ENCODE results near the gene LPP. TPM values are rescaled to one million over a fixed set of nuclear protein-coding genes. Genes with fewer than 3 reads are reported as not detected.

LPP gene
- polyA plus RNA-seq, 1 experiment = 60.0 TPM

GRCh38 chr3:188236271-188236670 lies 82.3 kb downstream of the LPP start:
- Histone ChIP-seq H3K27me3 (ENCODE audit: control insufficient read depth, insufficient read depth, low read length) (no peaks in the 10 kb centered on the region), H3K4me3 (ENCODE audit: low read depth, low read length) (no peak overlapping the region), H3K36me3 (ENCODE audit: control insufficient read depth, insufficient read depth, low read length) (no peaks in the 10 kb centered on the region)
- DNase-seq (ENCODE audit: low read depth) = no peak
- TF ChIP-seq CTCF (IDR thresholded peaks at IDR 0.05; ENCODE audit: insufficient read depth, low read depth, low read length) = no peak
- CTCF ChIA-PET = no interaction called here
- POLR2A ChIA-PET = no interaction called here

DNA sequence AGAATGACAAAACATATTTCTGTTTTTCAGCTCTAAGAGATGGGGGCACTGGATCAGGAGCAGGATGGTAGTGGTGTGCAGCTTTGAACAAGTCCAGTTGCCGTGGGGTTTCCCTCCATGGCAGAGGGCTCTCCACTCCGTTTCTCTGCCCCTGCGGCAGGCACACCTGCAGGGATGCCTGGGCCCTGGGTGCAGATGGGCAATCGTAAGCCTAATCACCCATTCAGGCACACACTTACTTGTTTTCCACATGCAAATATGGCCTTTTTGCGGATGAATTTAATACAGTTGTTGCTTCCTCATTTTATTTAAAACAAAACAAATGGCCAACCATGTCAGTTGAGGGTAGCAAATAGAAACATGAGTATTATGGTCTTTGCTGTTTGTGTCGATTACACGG lies 85.1 kb downstream of the LPP start:
- H3K36me3 ChIP-seq (ENCODE audit: control insufficient read depth, insufficient read depth, low read length) = no peaks in the 10 kb centered on the region
- TF ChIP-seq CTCF (IDR thresholded peaks at IDR 0.05; ENCODE audit: insufficient read depth, low read depth, low read length) = no peak
- POLR2A ChIA-PET = no interaction called here
- DNase-seq (ENCODE audit: low read depth) = no peak
- no peaks in the 10 kb centered on the region for H3K27me3 ChIP-seq (ENCODE audit: control insufficient read depth, insufficient read depth, low read length)
- H3K4me3 ChIP-seq (ENCODE audit: low read depth, low read length) = no peak overlapping the region
- CTCF ChIA-PET = no interaction called here

GRCh38 chr3:188239577-188239976 lies 85.6 kb downstream of the LPP start:
- no peaks in the 10 kb centered on the region for H3K27me3 ChIP-seq (ENCODE audit: control insufficient read depth, insufficient read depth, low read length)
- POLR2A ChIA-PET = no interaction called here

DNA sequence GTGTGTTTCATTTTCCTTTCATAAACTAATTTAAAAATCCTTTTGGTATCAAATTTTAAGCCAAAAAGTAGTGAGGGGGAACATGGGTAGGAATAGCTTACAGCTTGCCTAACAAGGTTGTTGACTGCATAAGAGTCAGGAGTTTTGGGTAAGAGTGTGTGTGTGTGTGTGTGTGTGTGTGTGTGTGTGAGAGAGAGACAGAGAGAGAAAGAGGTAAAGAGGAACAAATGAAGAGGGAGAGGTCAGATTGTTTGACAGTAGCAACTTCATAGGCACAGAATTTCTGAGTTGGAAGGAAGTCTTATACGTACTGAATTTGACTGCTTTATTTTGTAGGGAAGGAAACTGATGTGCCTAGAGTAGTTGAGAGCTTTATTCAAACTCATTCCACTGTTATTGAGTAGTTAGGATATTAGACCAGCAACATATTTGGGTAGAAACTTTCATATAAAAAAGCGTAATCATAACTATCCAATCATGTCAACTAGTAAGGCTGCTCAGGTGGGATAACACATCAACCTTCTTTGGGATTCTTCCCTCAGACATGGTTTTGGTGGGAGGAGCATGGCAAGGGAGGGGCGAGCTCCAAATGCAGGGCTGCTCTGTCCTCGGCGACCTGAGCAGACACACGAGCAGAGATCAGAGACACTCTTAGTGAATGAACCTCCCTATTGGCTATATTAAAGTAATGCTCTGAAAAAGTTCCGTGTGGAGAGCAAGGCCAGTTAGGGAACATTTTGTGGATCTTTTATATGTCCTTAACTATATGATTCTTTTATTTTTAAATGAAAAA lies 86.4 kb downstream of the LPP start:
- DNase-seq (ENCODE audit: low read depth) = no peak
- H3K27me3 ChIP-seq (ENCODE audit: control insufficient read depth, insufficient read depth, low read length) = no peaks in the 10 kb centered on the region
- H3K36me3 ChIP-seq (ENCODE audit: control insufficient read depth, insufficient read depth, low read length) = no peaks in the 10 kb centered on the region
- CTCF ChIA-PET = no interaction called here
- H3K4me3 ChIP-seq (ENCODE audit: low read depth, low read length) = no peak overlapping the region
- POLR2A ChIA-PET = interaction anchor here (1.1 kb wide), 1 partner anchor 27 kb away, joined by 3 read pairs; no protein-coding TSS in a partner anchor
- no peak for TF ChIP-seq CTCF (IDR thresholded peaks at IDR 0.05; ENCODE audit: insufficient read depth, low read depth, low read length)

More at GRCh38 chr3:188239577-188239976, 85.6 kb downstream of the LPP start:
- H3K4me3 ChIP-seq (ENCODE audit: low read depth, low read length) = no peak overlapping the region
- DNase-seq (ENCODE audit: low read depth) = no peak
- TF ChIP-seq CTCF (IDR thresholded peaks at IDR 0.05; ENCODE audit: insufficient read depth, low read depth, low read length) = no peak
- no peaks in the 10 kb centered on the region for H3K36me3 ChIP-seq (ENCODE audit: control insufficient read depth, insufficient read depth, low read length)
- CTCF ChIA-PET = no interaction called here

- ChIA-PET CTCF (no interaction called here), POLR2A (interaction anchor here (1.1 kb wide), 1 partner anchor 27 kb away, joined by 3 read pairs; no protein-coding TSS in a partner anchor)
- no peak for TF ChIP-seq CTCF (IDR thresholded peaks at IDR 0.05; ENCODE audit: insufficient read depth, low read depth, low read length)
- no peak for DNase-seq (ENCODE audit: low read depth)
- Histone ChIP-seq H3K36me3 (ENCODE audit: control insufficient read depth, insufficient read depth, low read length) (no peaks in the 10 kb centered on the region), H3K27me3 (ENCODE audit: control insufficient read depth, insufficient read depth, low read length) (no peaks in the 10 kb centered on the region), H3K4me3 (ENCODE audit: low read depth, low read length) (no peak overlapping the region)
Measured at GRCh38 chr3:188241072-188241471, 87.1 kb downstream of the LPP start.
